ENCODE results near the gene FAM222B. TPM values are rescaled to one million over a fixed set of nuclear protein-coding genes. Genes with fewer than 3 reads are reported as not detected.
"Not testable (repeated sequence)": the region's sequence is repeated elsewhere in the genome, so short reads cannot be mapped to it uniquely, and the experiment has no call there.

Gene FAM222B
- total RNA-seq, 1 donor from 2014 or later, result 21.0 TPM

DNA sequence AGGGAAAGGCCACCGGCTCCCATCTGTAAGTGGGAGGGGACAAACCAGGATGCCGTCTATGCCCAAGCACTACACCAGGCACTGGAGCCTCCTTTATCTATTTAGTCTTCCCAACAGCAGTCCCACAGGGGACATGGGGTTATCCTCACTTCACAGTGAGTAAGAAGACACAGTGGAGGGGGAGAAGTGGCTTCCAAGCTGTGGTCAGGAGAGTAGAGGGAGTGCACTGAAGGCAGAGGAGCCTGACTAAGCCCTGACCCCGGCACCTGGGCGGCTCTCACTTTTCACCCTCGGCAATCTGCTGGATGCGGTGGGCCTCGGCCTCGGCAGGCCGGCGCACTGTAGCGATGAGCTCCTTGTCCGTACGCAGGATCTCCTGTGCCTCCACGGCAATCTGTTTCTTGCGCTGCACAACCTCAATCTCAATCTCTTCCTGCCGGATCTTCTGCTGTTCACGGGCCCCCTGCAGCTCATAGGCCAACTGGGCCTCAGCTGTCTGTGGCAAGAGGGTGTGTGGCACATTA is 39.0 kb upstream of the FAM222B start:
- H3K9me3 Mint-ChIP-seq (ENCODE audit: low read depth), result no peaks in the 10 kb centered on the region
- TF ChIP-seq, protein P1, sequence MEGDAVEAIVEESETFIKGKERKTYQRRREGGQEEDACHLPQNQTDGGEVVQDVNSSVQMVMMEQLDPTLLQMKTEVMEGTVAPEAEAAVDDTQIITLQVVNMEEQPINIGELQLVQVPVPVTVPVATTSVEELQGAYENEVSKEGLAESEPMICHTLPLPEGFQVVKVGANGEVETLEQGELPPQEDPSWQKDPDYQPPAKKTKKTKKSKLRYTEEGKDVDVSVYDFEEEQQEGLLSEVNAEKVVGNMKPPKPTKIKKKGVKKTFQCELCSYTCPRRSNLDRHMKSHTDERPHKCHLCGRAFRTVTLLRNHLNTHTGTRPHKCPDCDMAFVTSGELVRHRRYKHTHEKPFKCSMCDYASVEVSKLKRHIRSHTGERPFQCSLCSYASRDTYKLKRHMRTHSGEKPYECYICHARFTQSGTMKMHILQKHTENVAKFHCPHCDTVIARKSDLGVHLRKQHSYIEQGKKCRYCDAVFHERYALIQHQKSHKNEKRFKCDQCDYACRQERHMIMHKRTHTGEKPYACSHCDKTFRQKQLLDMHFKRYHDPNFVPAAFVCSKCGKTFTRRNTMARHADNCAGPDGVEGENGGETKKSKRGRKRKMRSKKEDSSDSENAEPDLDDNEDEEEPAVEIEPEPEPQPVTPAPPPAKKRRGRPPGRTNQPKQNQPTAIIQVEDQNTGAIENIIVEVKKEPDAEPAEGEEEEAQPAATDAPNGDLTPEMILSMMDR (IDR thresholded peaks at IDR 0.05), result no peak
- no peak overlapping the region for H3K4me3 Mint-ChIP-seq (ENCODE audit: unreplicated experiment)
- H3K4me1 Mint-ChIP-seq (ENCODE audit: low read depth), result no peaks in the 10 kb centered on the region
- no peak overlapping the region for H3K27ac Mint-ChIP-seq (ENCODE audit: unreplicated experiment)
- peaks cover 30% of the 10 kb centered on the region for H3K36me3 Mint-ChIP-seq (ENCODE audit: low read depth)
- DNase-seq (ENCODE audit: low spot score), result no peak
- H3K27me3 Mint-ChIP-seq (ENCODE audit: low read depth), result no peaks in the 10 kb centered on the region

DNA sequence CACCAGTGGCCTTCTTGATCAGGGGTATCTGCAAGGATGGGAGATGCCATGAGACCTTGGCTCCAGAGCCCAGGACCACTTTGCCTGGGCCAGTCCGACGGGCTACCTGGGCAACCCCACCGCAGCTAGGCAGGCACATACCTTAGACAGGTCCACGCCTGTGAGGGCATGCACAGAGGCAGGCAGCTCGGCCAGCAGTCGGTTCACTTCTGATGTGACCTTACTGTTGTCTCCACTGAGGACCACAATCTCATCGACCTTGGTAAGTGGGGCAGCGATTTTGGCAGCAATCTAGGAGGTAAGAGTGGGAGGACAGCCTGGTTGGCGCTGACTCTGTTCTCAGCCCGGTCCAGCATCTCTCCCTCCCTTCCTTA is 38.0 kb upstream of the FAM222B start:
- no peaks in the 10 kb centered on the region for H3K4me1 Mint-ChIP-seq (ENCODE audit: low read depth)
- peaks cover 30% of the 10 kb centered on the region for H3K36me3 Mint-ChIP-seq (ENCODE audit: low read depth)
- no peaks in the 10 kb centered on the region for H3K9me3 Mint-ChIP-seq (ENCODE audit: low read depth)
- no peak overlapping the region for H3K4me3 Mint-ChIP-seq (ENCODE audit: unreplicated experiment)
- DNase-seq (ENCODE audit: low spot score), result no peak
- no peak overlapping the region for H3K27ac Mint-ChIP-seq (ENCODE audit: unreplicated experiment)
- TF ChIP-seq, protein P1 (IDR thresholded peaks at IDR 0.05), result no peak
- no peaks in the 10 kb centered on the region for H3K27me3 Mint-ChIP-seq (ENCODE audit: low read depth)

DNA sequence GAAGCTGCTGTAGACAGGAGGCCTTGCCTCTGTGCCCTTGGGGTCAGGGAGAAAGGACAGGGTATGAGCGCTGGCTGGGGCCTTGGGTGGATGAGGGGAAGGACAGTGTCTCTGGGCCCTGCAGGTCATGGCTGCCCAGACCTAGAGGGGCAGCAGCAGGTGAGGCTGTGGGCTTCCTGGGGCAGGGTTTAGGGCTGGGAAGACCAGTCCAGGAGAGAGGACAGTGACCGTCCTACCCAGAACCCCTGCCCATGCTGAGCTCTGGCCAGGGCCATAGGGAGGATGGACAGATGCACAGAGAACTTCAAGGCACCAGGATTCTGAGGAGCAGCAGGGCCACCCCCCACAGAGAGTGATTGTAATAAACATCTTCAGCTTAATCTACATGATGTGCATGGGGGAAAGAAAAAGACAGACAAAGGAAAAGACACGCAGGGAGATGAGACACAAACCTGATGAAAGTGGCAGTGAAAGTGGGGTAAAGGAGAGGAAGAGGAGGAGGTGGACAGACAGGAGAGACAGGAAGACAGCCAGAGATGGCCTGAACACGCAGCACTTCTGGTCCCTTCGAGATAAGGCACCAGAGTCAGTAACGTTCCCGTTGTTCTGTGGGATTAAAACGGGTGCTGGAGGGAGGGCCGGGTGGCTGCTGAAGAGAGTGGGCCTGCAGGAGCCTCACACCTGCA is 37.4 kb upstream of the FAM222B start:
- no peaks in the 10 kb centered on the region for H3K27me3 Mint-ChIP-seq (ENCODE audit: low read depth)
- H3K4me3 Mint-ChIP-seq (ENCODE audit: unreplicated experiment), result no peak overlapping the region
- H3K4me1 Mint-ChIP-seq (ENCODE audit: low read depth), result no peaks in the 10 kb centered on the region
- no peaks in the 10 kb centered on the region for H3K9me3 Mint-ChIP-seq (ENCODE audit: low read depth)
- H3K36me3 Mint-ChIP-seq (ENCODE audit: low read depth), result peaks cover 26% of the 10 kb centered on the region
- no peak overlapping the region for H3K27ac Mint-ChIP-seq (ENCODE audit: unreplicated experiment)
- no peak for DNase-seq (ENCODE audit: low spot score)
- TF ChIP-seq, protein P1 (IDR thresholded peaks at IDR 0.05), result no peak

DNA sequence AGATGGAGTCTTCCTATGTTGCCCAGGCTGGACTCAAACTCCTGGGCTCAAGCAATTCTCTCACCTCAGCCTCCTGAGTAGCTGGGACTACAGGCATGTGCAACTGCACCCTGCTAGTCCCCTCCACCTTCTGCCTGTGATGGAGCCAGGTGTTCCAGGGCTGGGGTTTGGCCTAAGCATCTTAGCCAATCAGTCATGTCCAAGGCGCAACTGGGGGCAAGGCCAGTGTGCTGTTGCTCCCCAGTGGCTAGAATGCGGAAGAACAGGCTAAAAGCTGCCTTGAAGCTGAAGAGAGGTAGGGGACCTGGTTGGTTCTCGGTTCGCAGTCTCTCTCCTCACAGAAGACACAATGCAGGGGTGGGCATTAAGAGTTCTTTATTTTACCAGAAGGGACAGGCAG is 36.4 kb upstream of the FAM222B start:
- no peak overlapping the region for H3K27ac Mint-ChIP-seq (ENCODE audit: unreplicated experiment)
- no peaks in the 10 kb centered on the region for H3K27me3 Mint-ChIP-seq (ENCODE audit: low read depth)
- peaks cover 25% of the 10 kb centered on the region for H3K36me3 Mint-ChIP-seq (ENCODE audit: low read depth)

DNA sequence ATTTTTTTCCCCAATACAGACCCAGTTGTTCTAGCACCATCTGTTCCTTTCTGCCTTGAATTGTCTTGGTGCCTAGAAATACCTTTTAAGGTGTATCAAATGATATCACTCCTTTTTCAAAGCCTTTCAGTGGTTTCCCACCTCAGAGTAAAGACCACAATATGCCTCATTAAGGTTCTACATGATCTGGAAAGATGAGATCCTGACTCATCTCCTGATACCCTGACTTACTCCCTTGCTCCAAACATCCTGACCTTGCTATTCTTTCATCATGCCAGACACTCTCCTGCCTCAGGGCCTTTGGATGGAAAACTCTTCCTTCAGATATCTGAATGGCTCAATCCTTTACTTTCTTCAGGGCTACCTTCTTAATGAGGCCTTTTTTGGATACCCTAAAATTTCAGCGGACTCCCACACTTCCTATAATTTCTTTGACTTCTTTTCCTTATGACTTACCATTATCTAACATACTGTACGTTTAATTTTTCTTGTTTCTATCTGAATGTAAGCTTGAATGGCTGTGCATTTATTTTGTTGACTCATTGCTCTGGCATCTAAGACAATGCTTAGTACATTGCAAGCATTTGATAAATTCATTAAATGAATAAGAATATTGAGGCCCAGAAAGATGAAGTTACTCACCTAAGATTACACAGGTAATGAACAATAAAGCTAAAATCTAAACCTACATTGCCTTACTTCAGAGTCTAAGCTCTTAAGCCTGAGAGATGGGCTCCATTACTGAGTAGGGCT is 35.7 kb upstream of the FAM222B start:
- no peaks in the 10 kb centered on the region for H3K4me1 Mint-ChIP-seq (ENCODE audit: low read depth)

More for the DNA sequence above, 36.4 kb upstream of the FAM222B start:
- no peak for DNase-seq (ENCODE audit: low spot score)
- no peaks in the 10 kb centered on the region for H3K9me3 Mint-ChIP-seq (ENCODE audit: low read depth)
- H3K4me3 Mint-ChIP-seq (ENCODE audit: unreplicated experiment), result no peak overlapping the region
- no peaks in the 10 kb centered on the region for H3K4me1 Mint-ChIP-seq (ENCODE audit: low read depth)
- TF ChIP-seq, protein P1 (IDR thresholded peaks at IDR 0.05), result peak; percentile 69

DNA sequence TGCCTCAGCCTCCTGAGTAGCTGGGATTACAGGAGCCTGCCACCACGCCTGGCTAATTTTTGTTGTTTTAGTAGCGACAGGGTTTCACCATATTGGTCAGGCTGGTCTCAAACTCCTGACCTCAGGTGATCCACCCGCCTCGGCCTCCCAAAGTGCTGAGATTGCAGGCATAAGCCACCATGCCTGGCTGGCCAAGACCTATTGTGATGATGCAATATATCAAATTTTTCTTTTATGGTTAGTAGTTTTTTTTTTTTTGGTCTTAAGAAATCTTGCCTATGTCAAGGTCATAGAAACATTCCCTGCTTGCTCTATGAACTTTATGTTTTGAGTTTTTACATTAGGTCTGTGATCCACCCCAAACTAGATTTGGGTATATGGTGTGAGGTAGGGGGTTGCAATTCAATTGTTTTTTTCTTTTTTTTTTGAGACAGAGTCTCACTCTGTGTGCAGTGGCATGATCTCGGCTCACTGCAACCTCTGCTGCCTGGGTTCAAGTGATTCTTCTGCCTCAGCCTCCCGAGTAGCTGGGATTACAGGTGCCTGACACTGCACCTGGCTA is 34.6 kb upstream of the FAM222B start:
- not testable (repeated sequence) for H3K27me3 Mint-ChIP-seq (ENCODE audit: low read depth); DNase-seq (ENCODE audit: low spot score); H3K27ac Mint-ChIP-seq (ENCODE audit: unreplicated experiment); H3K4me1 Mint-ChIP-seq (ENCODE audit: low read depth); H3K4me3 Mint-ChIP-seq (ENCODE audit: unreplicated experiment); H3K9me3 Mint-ChIP-seq (ENCODE audit: low read depth)
- peaks cover 22% of the 10 kb centered on the region for H3K36me3 Mint-ChIP-seq (ENCODE audit: low read depth)

More for the DNA sequence above, 35.7 kb upstream of the FAM222B start:
- DNase-seq (ENCODE audit: low spot score), result no peak
- TF ChIP-seq, protein P1 (IDR thresholded peaks at IDR 0.05), result no peak
- Mint-ChIP-seq H3K9me3 (ENCODE audit: low read depth) (no peaks in the 10 kb centered on the region), H3K27ac (ENCODE audit: unreplicated experiment) (no peak overlapping the region), H3K4me3 (ENCODE audit: unreplicated experiment) (no peak overlapping the region), H3K27me3 (ENCODE audit: low read depth) (no peaks in the 10 kb centered on the region), H3K36me3 (ENCODE audit: low read depth) (peaks cover 25% of the 10 kb centered on the region)
